IPS-18a (cell line): ENCODE measurements around the gene SERPINB5.

Experiments used
- H3K27ac ChIP-seq: one replicate; pipeline ENCODE4 v1.5.1; 2013; ENCODE audit warnings: low read length
- H3K27me3 ChIP-seq: one replicate; pipeline ENCODE4 v1.6.1; 2013; ENCODE audit warnings: mild to moderate bottlenecking, low read length; ENCODE audit not compliant: control insufficient read depth, insufficient read depth
- H3K36me3 ChIP-seq: one replicate; pipeline ENCODE4 v1.6.1; 2013; ENCODE audit warnings: low read depth, low read length; ENCODE audit not compliant: control insufficient read depth
- H3K4me1 ChIP-seq: one replicate; pipeline ENCODE4 v1.6.1; 2013; ENCODE audit warnings: low read depth, low read length; ENCODE audit not compliant: control insufficient read depth
- H3K4me3 ChIP-seq: one replicate; pipeline ENCODE4 v1.5.1; 2013; ENCODE audit warnings: low read length
- H3K9ac ChIP-seq: one replicate; pipeline ENCODE4 v1.6.1; 2013; ENCODE audit warnings: mild to moderate bottlenecking, low read length, moderate library complexity
- H3K9me3 ChIP-seq: one replicate; pipeline ENCODE4 v1.6.1; 2013; ENCODE audit warnings: low read depth, low read length; ENCODE audit not compliant: control insufficient read depth

The SERPINB5 gene

GRCh38 chr18:63470751-63471150 is 6.0 kb upstream of the SERPINB5 start:
- Histone ChIP-seq H3K27ac (no peak overlapping the region), H3K4me3 (no peak overlapping the region), H3K9me3 (no peaks in the 10 kb centered on the region), H3K9ac (no peak overlapping the region), H3K36me3 (no peaks in the 10 kb centered on the region), H3K27me3 (no peaks in the 10 kb centered on the region), H3K4me1 (no peaks in the 10 kb centered on the region)

GRCh38 chr18:63472380-63472779 is 4.4 kb upstream of the SERPINB5 start:
- H3K4me1 ChIP-seq, result no peaks in the 10 kb centered on the region
- no peaks in the 10 kb centered on the region for H3K9me3 ChIP-seq
- H3K36me3 ChIP-seq, result no peaks in the 10 kb centered on the region
- H3K27ac ChIP-seq, result no peak overlapping the region
- H3K9ac ChIP-seq, result no peak overlapping the region
- H3K27me3 ChIP-seq, result no peaks in the 10 kb centered on the region
- H3K4me3 ChIP-seq, result no peak overlapping the region

- H3K9me3 ChIP-seq, result no peaks in the 10 kb centered on the region
- no peak overlapping the region for H3K9ac ChIP-seq
- no peaks in the 10 kb centered on the region for H3K27me3 ChIP-seq
- no peak overlapping the region for H3K4me3 ChIP-seq
- H3K4me1 ChIP-seq, result no peaks in the 10 kb centered on the region
- H3K36me3 ChIP-seq, result no peaks in the 10 kb centered on the region
- no peak overlapping the region for H3K27ac ChIP-seq
Measured at GRCh38 chr18:63477200-63477599, 442 bp downstream of the SERPINB5 start.

- Histone ChIP-seq H3K9me3 (no peaks in the 10 kb centered on the region), H3K4me3 (no peak overlapping the region), H3K27ac (no peak overlapping the region), H3K27me3 (no peaks in the 10 kb centered on the region), H3K4me1 (no peaks in the 10 kb centered on the region), H3K36me3 (no peaks in the 10 kb centered on the region), H3K9ac (no peak overlapping the region)
Measured at GRCh38 chr18:63477968-63478367, 1.2 kb downstream of the SERPINB5 start.

- no peaks in the 10 kb centered on the region for H3K36me3 ChIP-seq
- H3K4me1 ChIP-seq, result no peaks in the 10 kb centered on the region
- H3K27ac ChIP-seq, result no peak overlapping the region
- no peaks in the 10 kb centered on the region for H3K9me3 ChIP-seq
- no peaks in the 10 kb centered on the region for H3K27me3 ChIP-seq
- H3K9ac ChIP-seq, result no peak overlapping the region
- H3K4me3 ChIP-seq, result no peak overlapping the region
Measured at GRCh38 chr18:63479826-63480225, 3.1 kb downstream of the SERPINB5 start.

- Histone ChIP-seq H3K27me3 (no peaks in the 10 kb centered on the region), H3K27ac (no peak overlapping the region), H3K9ac (no peak overlapping the region), H3K36me3 (no peaks in the 10 kb centered on the region), H3K4me3 (no peak overlapping the region), H3K9me3 (no peaks in the 10 kb centered on the region), H3K4me1 (no peaks in the 10 kb centered on the region)
Measured at GRCh38 chr18:63480476-63480875, 3.7 kb downstream of the SERPINB5 start.

- no peaks in the 10 kb centered on the region for H3K9me3 ChIP-seq
- H3K27me3 ChIP-seq, result no peaks in the 10 kb centered on the region
- H3K36me3 ChIP-seq, result no peaks in the 10 kb centered on the region
- no peaks in the 10 kb centered on the region for H3K4me1 ChIP-seq
- H3K9ac ChIP-seq, result no peak overlapping the region
- no peak overlapping the region for H3K27ac ChIP-seq
- no peak overlapping the region for H3K4me3 ChIP-seq
Measured at GRCh38 chr18:63480915-63481314, 4.2 kb downstream of the SERPINB5 start.

GRCh38 chr18:63487676-63488075 is 10.9 kb downstream of the SERPINB5 start:
- no peaks in the 10 kb centered on the region for H3K36me3 ChIP-seq
- no peak overlapping the region for H3K4me3 ChIP-seq
- no peak overlapping the region for H3K9ac ChIP-seq
- no peaks in the 10 kb centered on the region for H3K9me3 ChIP-seq
- no peaks in the 10 kb centered on the region for H3K27me3 ChIP-seq
- no peaks in the 10 kb centered on the region for H3K4me1 ChIP-seq
- no peak overlapping the region for H3K27ac ChIP-seq

- no peaks in the 10 kb centered on the region for H3K36me3 ChIP-seq
- H3K27me3 ChIP-seq, result no peaks in the 10 kb centered on the region
Measured at GRCh38 chr18:63488160-63488559, 11.4 kb downstream of the SERPINB5 start.

GRCh38 chr18:63492851-63493250 is 16.1 kb downstream of the SERPINB5 start:
- Histone ChIP-seq H3K27ac (no peak overlapping the region), H3K36me3 (no peaks in the 10 kb centered on the region), H3K9ac (no peak overlapping the region), H3K9me3 (no peaks in the 10 kb centered on the region), H3K4me3 (no peak overlapping the region), H3K27me3 (no peaks in the 10 kb centered on the region), H3K4me1 (no peaks in the 10 kb centered on the region)

More at GRCh38 chr18:63488160-63488559, 11.4 kb downstream of the SERPINB5 start:
- H3K4me1 ChIP-seq, result no peaks in the 10 kb centered on the region
- H3K9ac ChIP-seq, result no peak overlapping the region
- no peak overlapping the region for H3K4me3 ChIP-seq
- no peaks in the 10 kb centered on the region for H3K9me3 ChIP-seq
- no peak overlapping the region for H3K27ac ChIP-seq

- no peaks in the 10 kb centered on the region for H3K9me3 ChIP-seq
- no peaks in the 10 kb centered on the region for H3K4me1 ChIP-seq
- H3K9ac ChIP-seq, result no peak overlapping the region
- H3K4me3 ChIP-seq, result no peak overlapping the region
- no peaks in the 10 kb centered on the region for H3K36me3 ChIP-seq
- H3K27ac ChIP-seq, result no peak overlapping the region
- H3K27me3 ChIP-seq, result no peaks in the 10 kb centered on the region
Measured at GRCh38 chr18:63495675-63496074, 18.9 kb downstream of the SERPINB5 start.

GRCh38 chr18:63505566-63506335 is 29.0 kb downstream of the SERPINB5 start:
- Histone ChIP-seq H3K36me3 (no peaks in the 10 kb centered on the region), H3K9ac (no peak overlapping the region), H3K4me3 (no peak overlapping the region), H3K27me3 (no peaks in the 10 kb centered on the region), H3K9me3 (no peaks in the 10 kb centered on the region), H3K4me1 (no peaks in the 10 kb centered on the region), H3K27ac (no peak overlapping the region)
